ENCODE measurements around the gene SEPTIN8.

SEPTIN8 gene

GRCh38 chr5:132781029-132781428, 4.0 kb upstream of the SEPTIN8 start:
- no peak for DNase-seq

- DNase-seq = no peak
Observed at GRCh38 chr5:132780577-132780976, 3.5 kb upstream of the SEPTIN8 start.

GRCh38 chr5:132779961-132780360, 2.9 kb upstream of the SEPTIN8 start:
- DNase-seq = no peak

GRCh38 chr5:132778856-132779255, 1.8 kb upstream of the SEPTIN8 start:
- DNase-seq = no peak

GRCh38 chr5:132778129-132778528, 1.1 kb upstream of the SEPTIN8 start:
- DNase-seq = no peak

- no peak for DNase-seq
Observed at GRCh38 chr5:132776938-132777208, 166 bp downstream of the SEPTIN8 start.

GRCh38 chr5:132776131-132776937, 705 bp downstream of the SEPTIN8 start:
- peak; percentile 63 for DNase-seq

GRCh38 chr5:132775476-132775961, 1.5 kb downstream of the SEPTIN8 start:
- no peak for DNase-seq

GRCh38 chr5:132774896-132775295, 2.1 kb downstream of the SEPTIN8 start:
- DNase-seq = no peak

- DNase-seq = no peak
Observed at GRCh38 chr5:132774406-132774805, 2.6 kb downstream of the SEPTIN8 start.

- DNase-seq = no peak
Observed at GRCh38 chr5:132773601-132774355, 3.3 kb downstream of the SEPTIN8 start.

- no peak for DNase-seq
Observed at GRCh38 chr5:132773114-132773513, 3.9 kb downstream of the SEPTIN8 start.

GRCh38 chr5:132772291-132773070, 4.6 kb downstream of the SEPTIN8 start:
- DNase-seq = no peak

GRCh38 chr5:132771503-132771998, 5.5 kb downstream of the SEPTIN8 start:
- DNase-seq = no peak

GRCh38 chr5:132770476-132771159, 6.4 kb downstream of the SEPTIN8 start:
- no peak for DNase-seq

- no peak for DNase-seq
Observed at GRCh38 chr5:132768485-132768868, 8.6 kb downstream of the SEPTIN8 start.

GRCh38 chr5:132767150-132767549, 9.9 kb downstream of the SEPTIN8 start:
- DNase-seq = no peak

- no peak for DNase-seq
Observed at GRCh38 chr5:132766806-132767055, 10.3 kb downstream of the SEPTIN8 start.

- DNase-seq = peak; percentile 51
Observed at GRCh38 chr5:132766020-132766805, 10.8 kb downstream of the SEPTIN8 start.

GRCh38 chr5:132765311-132766019, 11.6 kb downstream of the SEPTIN8 start:
- DNase-seq = peak; percentile 51

- peak; percentile 45 for DNase-seq
Observed at GRCh38 chr5:132764671-132765238, 12.3 kb downstream of the SEPTIN8 start.

All from activated CD8-positive, alpha-beta memory T cell treated with anti-CD3 and anti-CD28 coated beads for 24 hours (primary cell).